Left lung (tissue), 10 donors: Measurements from ENCODE around the gene BCAS3. TPM values are rescaled to one million over a fixed set of nuclear protein-coding genes. Genes with fewer than 3 reads are reported as not detected.
"Not testable (repeated sequence)": the region's sequence is repeated elsewhere in the genome, so short reads cannot be mapped to it uniquely, and the experiment has no call there.

Source experiments
- ATAC-seq: fragments of 200-7000 bp; cut with Tn5 transposase; one replicate; pipeline ENCODE4 v1.9.1; 2020; ENCODE audit warnings: moderate library complexity
- DNase-seq, 4 donors: peaks; one replicate each; pipeline ENCODE4 v3.0.0-alpha.2; 2013 to 2020
- H3K27ac ChIP-seq, 2 donors: fragments of 200-600 bp; sonication (generic) in 1 of 2; one replicate each; pipeline versions ENCODE4 v1.5.0 to v1.8.0; 2020 to 2021
- H3K27me3 ChIP-seq, 2 donors: fragments of 200-600 bp; sonication (generic) in 1 of 2; one replicate each; pipeline versions ENCODE4 v1.5.0 to v1.8.0; 2020 to 2021
- H3K36me3 ChIP-seq, 2 donors: fragments of 200-600 bp; sonication (generic) in 1 of 2; one replicate each; pipeline versions ENCODE4 v1.5.0 to v1.8.0; 2020 to 2021
- H3K4me1 ChIP-seq, 2 donors: fragments of 200-600 bp; one replicate each; pipeline ENCODE4 v1.8.0; 2021
- H3K4me3 ChIP-seq, 2 donors: fragments of 200-600 bp; sonication (generic) in 1 of 2; one replicate each; pipeline versions ENCODE4 v1.5.0 to v1.8.0; 2020 to 2021; ENCODE audit warnings: mild to moderate bottlenecking in 1 of 2
- H3K9me3 ChIP-seq, 2 donors: fragments of 200-600 bp; sonication (generic) in 1 of 2; one replicate each; pipeline versions ENCODE4 v1.5.0 to v1.8.0; 2020 to 2021
- CTCF ChIP-seq, 2 donors: fragments of 200-600 bp; sonication (generic) in 1 of 2; IDR thresholded peaks; one replicate each; pipeline versions ENCODE4 v1.5.0 to v1.8.0; 2021; ENCODE audit warnings: antibody characterized with exemption in 2 of 2
- intact Hi-C, 2 donors: fragments of 100-400 bp; cut with DNase I; formaldehyde crosslinking; loops; one replicate each; pipeline versions ENCODE4 v1.11.2 to v1.14.2; 2022
- polyA plus RNA-seq, 6 donors: library from polyadenylated mRNA; unstranded; fragments of 120-200 nt; gene quantifications; one replicate each; pipeline ENCODE4 v1.2.1, GENCODE V29; 2013; ENCODE audit not compliant: insufficient read length in 6 of 6
- total RNA-seq, 2 donors: library from RNA; stranded (reverse); fragmentation: NEBNext Ultra II Directional; extraction: Animal tissue kit (Norgen Biotek cat#: 25700); gene quantifications; one replicate each; pipeline ENCODE4 v1.2.1, GENCODE V29; 2021
- donor health status: DM: no; HTN: yes; CAD: no.
- donor health status: DM: no; HTN: no; CAD: no.

BCAS3 gene
- total and polyA plus RNA-seq, 8 donors = 21.2 to 29.6 (median 28.0) TPM

- DNase-seq = no peak
- ATAC-seq = no peak
- Histone ChIP-seq H3K27me3 (no peaks in the 10 kb centered on the region), H3K9me3 (no peaks in the 10 kb centered on the region), H3K4me3 (no peak overlapping the region), H3K36me3 (no peaks in the 10 kb centered on the region), H3K27ac (no peak overlapping the region), H3K4me1 (peaks cover 0 to 7% of the 10 kb centered on the region in 2 donors)
- intact Hi-C loops = no loop called here
- no peak for TF ChIP-seq CTCF (IDR thresholded peaks at IDR 0.05)
Observed at GRCh38 chr17:61354895-61355874, 677.5 kb downstream of the BCAS3 start.

GRCh38 chr17:61357061-61357460, 679.4 kb downstream of the BCAS3 start:
- H3K4me1 ChIP-seq = peaks cover 0 to 10% of the 10 kb centered on the region in 2 donors
- H3K9me3 ChIP-seq, H3K36me3 ChIP-seq, H3K27ac ChIP-seq, H3K27me3 ChIP-seq, ATAC-seq, intact Hi-C loops, DNase-seq, H3K4me3 ChIP-seq: not testable (repeated sequence)

GRCh38 chr17:61359513-61359912, 681.9 kb downstream of the BCAS3 start:
- H3K4me1 ChIP-seq, intact Hi-C loops, H3K4me3 ChIP-seq, H3K36me3 ChIP-seq, H3K27ac ChIP-seq, DNase-seq, H3K9me3 ChIP-seq, H3K27me3 ChIP-seq, ATAC-seq: not testable (repeated sequence)

GRCh38 chr17:61360318-61360943, 682.8 kb downstream of the BCAS3 start:
- no peak for ATAC-seq
- H3K27ac ChIP-seq = no peak overlapping the region
- H3K36me3 ChIP-seq = no peaks in the 10 kb centered on the region
- peaks cover 0 to 7% of the 10 kb centered on the region in 2 donors for H3K4me1 ChIP-seq
- intact Hi-C loops = no loop called here
- no peaks in the 10 kb centered on the region for H3K27me3 ChIP-seq
- H3K9me3 ChIP-seq = no peaks in the 10 kb centered on the region
- DNase-seq = no peak
- H3K4me3 ChIP-seq = no peak overlapping the region
- TF ChIP-seq CTCF (IDR thresholded peaks at IDR 0.05) = no peak

- DNase-seq (no peak), ATAC-seq (peak; percentile 66)
- Histone ChIP-seq H3K27ac (no peak overlapping the region), H3K27me3 (no peaks in the 10 kb centered on the region), H3K9me3 (no peaks in the 10 kb centered on the region), H3K4me1 (peaks cover 0 to 7% of the 10 kb centered on the region in 2 donors), H3K4me3 (no peak overlapping the region), H3K36me3 (no peaks in the 10 kb centered on the region)
- intact Hi-C loops = no loop called here
- TF ChIP-seq CTCF (IDR thresholded peaks at IDR 0.05) = no peak
Observed at GRCh38 chr17:61361084-61361483, 683.4 kb downstream of the BCAS3 start.

GRCh38 chr17:61362396-61362795, 684.7 kb downstream of the BCAS3 start:
- intact Hi-C loops = no loop called here
- Histone ChIP-seq H3K36me3 (no peaks in the 10 kb centered on the region), H3K4me1 (peaks cover 0 to 7% of the 10 kb centered on the region in 2 donors)

More at GRCh38 chr17:61362396-61362795, 684.7 kb downstream of the BCAS3 start:
- Histone ChIP-seq H3K9me3 (no peaks in the 10 kb centered on the region), H3K4me3 (no peak overlapping the region), H3K27me3 (no peaks in the 10 kb centered on the region), H3K27ac (no peak overlapping the region)
- DNase-seq = no peak
- no peak for TF ChIP-seq CTCF (IDR thresholded peaks at IDR 0.05)
- no peak for ATAC-seq
